ENCODE results near the gene FKBP1B.

DNA sequence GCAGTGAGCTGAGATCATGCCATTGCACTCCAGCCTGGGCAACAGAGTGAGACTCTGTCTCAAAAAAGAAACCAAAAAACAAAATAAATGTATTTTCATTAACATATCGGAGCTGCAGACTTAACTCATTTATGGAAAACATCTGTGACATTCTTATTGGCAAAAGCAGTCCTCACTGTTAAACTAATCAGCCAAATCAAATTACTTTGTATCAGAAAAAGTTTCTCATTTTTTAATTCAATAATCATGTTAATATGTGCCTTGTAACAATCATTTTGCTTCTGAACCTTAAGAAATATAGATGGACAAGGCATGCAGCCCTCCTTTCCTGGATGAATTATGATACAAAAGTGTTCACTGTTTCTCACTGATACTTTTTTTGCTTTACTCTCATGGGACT, 53.1 kb downstream of the FKBP1B start:
- no peak for TF ChIP-seq ELF1 (IDR thresholded peaks at IDR 0.05; ENCODE audit: borderline replicate concordance, low read depth)
- no peak for TF ChIP-seq POLR2AphosphoS5 (IDR thresholded peaks at IDR 0.05; ENCODE audit: low read depth, low read length)
- TF ChIP-seq POLR2A (IDR thresholded peaks at IDR 0.05; ENCODE audit: borderline replicate concordance, extremely low read depth, insufficient read depth, insufficient read length) = no peak
- TF ChIP-seq, protein P1, sequence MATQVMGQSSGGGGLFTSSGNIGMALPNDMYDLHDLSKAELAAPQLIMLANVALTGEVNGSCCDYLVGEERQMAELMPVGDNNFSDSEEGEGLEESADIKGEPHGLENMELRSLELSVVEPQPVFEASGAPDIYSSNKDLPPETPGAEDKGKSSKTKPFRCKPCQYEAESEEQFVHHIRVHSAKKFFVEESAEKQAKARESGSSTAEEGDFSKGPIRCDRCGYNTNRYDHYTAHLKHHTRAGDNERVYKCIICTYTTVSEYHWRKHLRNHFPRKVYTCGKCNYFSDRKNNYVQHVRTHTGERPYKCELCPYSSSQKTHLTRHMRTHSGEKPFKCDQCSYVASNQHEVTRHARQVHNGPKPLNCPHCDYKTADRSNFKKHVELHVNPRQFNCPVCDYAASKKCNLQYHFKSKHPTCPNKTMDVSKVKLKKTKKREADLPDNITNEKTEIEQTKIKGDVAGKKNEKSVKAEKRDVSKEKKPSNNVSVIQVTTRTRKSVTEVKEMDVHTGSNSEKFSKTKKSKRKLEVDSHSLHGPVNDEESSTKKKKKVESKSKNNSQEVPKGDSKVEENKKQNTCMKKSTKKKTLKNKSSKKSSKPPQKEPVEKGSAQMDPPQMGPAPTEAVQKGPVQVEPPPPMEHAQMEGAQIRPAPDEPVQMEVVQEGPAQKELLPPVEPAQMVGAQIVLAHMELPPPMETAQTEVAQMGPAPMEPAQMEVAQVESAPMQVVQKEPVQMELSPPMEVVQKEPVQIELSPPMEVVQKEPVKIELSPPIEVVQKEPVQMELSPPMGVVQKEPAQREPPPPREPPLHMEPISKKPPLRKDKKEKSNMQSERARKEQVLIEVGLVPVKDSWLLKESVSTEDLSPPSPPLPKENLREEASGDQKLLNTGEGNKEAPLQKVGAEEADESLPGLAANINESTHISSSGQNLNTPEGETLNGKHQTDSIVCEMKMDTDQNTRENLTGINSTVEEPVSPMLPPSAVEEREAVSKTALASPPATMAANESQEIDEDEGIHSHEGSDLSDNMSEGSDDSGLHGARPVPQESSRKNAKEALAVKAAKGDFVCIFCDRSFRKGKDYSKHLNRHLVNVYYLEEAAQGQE (IDR thresholded peaks at IDR 0.05; ENCODE audit: low read depth) = no peak
- TF ChIP-seq, protein P2, sequence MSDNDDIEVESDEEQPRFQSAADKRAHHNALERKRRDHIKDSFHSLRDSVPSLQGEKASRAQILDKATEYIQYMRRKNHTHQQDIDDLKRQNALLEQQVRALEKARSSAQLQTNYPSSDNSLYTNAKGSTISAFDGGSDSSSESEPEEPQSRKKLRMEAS (IDR thresholded peaks at IDR 0.05) = no peak
- TF ChIP-seq, protein P3, sequence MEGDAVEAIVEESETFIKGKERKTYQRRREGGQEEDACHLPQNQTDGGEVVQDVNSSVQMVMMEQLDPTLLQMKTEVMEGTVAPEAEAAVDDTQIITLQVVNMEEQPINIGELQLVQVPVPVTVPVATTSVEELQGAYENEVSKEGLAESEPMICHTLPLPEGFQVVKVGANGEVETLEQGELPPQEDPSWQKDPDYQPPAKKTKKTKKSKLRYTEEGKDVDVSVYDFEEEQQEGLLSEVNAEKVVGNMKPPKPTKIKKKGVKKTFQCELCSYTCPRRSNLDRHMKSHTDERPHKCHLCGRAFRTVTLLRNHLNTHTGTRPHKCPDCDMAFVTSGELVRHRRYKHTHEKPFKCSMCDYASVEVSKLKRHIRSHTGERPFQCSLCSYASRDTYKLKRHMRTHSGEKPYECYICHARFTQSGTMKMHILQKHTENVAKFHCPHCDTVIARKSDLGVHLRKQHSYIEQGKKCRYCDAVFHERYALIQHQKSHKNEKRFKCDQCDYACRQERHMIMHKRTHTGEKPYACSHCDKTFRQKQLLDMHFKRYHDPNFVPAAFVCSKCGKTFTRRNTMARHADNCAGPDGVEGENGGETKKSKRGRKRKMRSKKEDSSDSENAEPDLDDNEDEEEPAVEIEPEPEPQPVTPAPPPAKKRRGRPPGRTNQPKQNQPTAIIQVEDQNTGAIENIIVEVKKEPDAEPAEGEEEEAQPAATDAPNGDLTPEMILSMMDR (IDR thresholded peaks at IDR 0.05 in 2 of 3, conservative IDR thresholded peaks at IDR 0.05 in 1 of 3; ENCODE audit: borderline replicate concordance in 1 of 3, insufficient read depth in 1 of 3, low read depth in 2 of 3, low read length in 2 of 3) = no peak
- no peak for TF ChIP-seq EZH2phosphoT487 (IDR thresholded peaks at IDR 0.05; ENCODE audit: borderline replicate concordance)
- TF ChIP-seq EZH2 (IDR thresholded peaks at IDR 0.05) = no peak
